CD14-positive monocyte (primary cell): ENCODE results near the gene RBM19. TPM values are rescaled to one million over a fixed set of nuclear protein-coding genes. Genes with fewer than 3 reads are reported as not detected.

Experiments used
- DNase-seq, 3 donors: peaks; one replicate each; pipeline ENCODE4 v3.0.0-alpha.2; 2011 to 2022
- H2AFZ ChIP-seq: 2 replicates; pipeline ENCODE4 v1.6.0; 2012; ENCODE audit warnings: mild to moderate bottlenecking, low read depth, low read length, inconsistent platforms; ENCODE audit not compliant: insufficient read depth, poor library complexity, severe bottlenecking
- H3K27ac ChIP-seq, 2 donors: 1 replicate in 1 of 2; 2 replicates in 1 of 2; pipeline ENCODE4 v1.5.1; 2012 to 2013; ENCODE audit warnings: low read length in 2 of 2, control low read depth in 1 of 2, inconsistent platforms in 1 of 2, low read depth in 1 of 2, mild to moderate bottlenecking in 1 of 2
- H3K27me3 ChIP-seq, 2 donors: one replicate each; pipeline versions ENCODE4 v1.6.0 to v1.6.1; 2011 to 2013; ENCODE audit warnings: low read length in 2 of 2; ENCODE audit not compliant: control insufficient read depth in 2 of 2, insufficient read depth in 2 of 2
- H3K36me3 ChIP-seq, 2 donors: replicated peaks in 1 of 2; 1 replicate in 1 of 2; 2 replicates in 1 of 2; pipeline versions ENCODE4 v1.5.1 to v1.6.1; 2012 to 2013; ENCODE audit warnings: low read length in 2 of 2, control low read depth in 1 of 2, inconsistent platforms in 1 of 2, mild to moderate bottlenecking in 1 of 2; ENCODE audit not compliant: insufficient read depth in 2 of 2, control insufficient read depth in 1 of 2
- H3K4me1 ChIP-seq, 2 donors: 1 replicate in 1 of 2; 2 replicates in 1 of 2; pipeline versions ENCODE4 v1.5.1 to v1.6.1; 2012 to 2013; ENCODE audit warnings: low read length in 2 of 2, control low read depth in 1 of 2, inconsistent platforms in 1 of 2, mild to moderate bottlenecking in 1 of 2, moderate library complexity in 1 of 2; ENCODE audit not compliant: insufficient read depth in 2 of 2, control insufficient read depth in 1 of 2
- H3K4me2 ChIP-seq: replicated peaks from 2 replicates; pipeline ENCODE3; 2012; ENCODE audit warnings: low read length, moderate library complexity, mild to moderate bottlenecking; ENCODE audit not compliant: poor library complexity, severe bottlenecking; ENCODE audit errors: extremely low read depth
- H3K4me3 ChIP-seq, 3 experiments: fragments of 200-600 bp in 1 of 3; sonication (generic) in 1 of 3; replicated peaks in 1 of 3; 1 replicate in 2 of 3; 2 replicates in 1 of 3; pipeline ENCODE4 v1.5.1; 2011 to 2013; ENCODE audit warnings: low read length in 3 of 3, mild to moderate bottlenecking in 3 of 3, control low read depth in 2 of 3, low read depth in 2 of 3, inconsistent platforms in 1 of 3, moderate library complexity in 1 of 3
- H3K79me2 ChIP-seq: 2 replicates; pipeline ENCODE4 v1.6.0; 2012; ENCODE audit warnings: mild to moderate bottlenecking, control low read depth, inconsistent platforms, low read length, moderate library complexity; ENCODE audit not compliant: insufficient read depth
- H3K9ac ChIP-seq: 2 replicates; pipeline ENCODE4 v1.6.0; 2017; ENCODE audit warnings: low read length, mild to moderate bottlenecking; ENCODE audit not compliant: insufficient read depth, poor library complexity, severe bottlenecking
- H3K9me3 ChIP-seq, 2 donors: replicated peaks in 1 of 2; 1 replicate in 1 of 2; 2 replicates in 1 of 2; pipeline versions ENCODE4 v1.5.1 to v1.6.1; 2012 to 2013; ENCODE audit warnings: low read length in 2 of 2, control low read depth in 1 of 2; ENCODE audit not compliant: control insufficient read depth in 1 of 2, insufficient read depth in 1 of 2
- H4K20me1 ChIP-seq: 2 replicates; pipeline ENCODE4 v1.6.0; 2012; ENCODE audit warnings: mild to moderate bottlenecking, low read length, control low read depth, moderate library complexity; ENCODE audit not compliant: insufficient read depth
- H3K27ac Mint-ChIP-seq, 7 donors: one replicate each; pipeline ENCODE4 v1.8.0; 2020; ENCODE audit warnings: mild to moderate bottlenecking in 7 of 7, mixed read lengths in 7 of 7, moderate library complexity in 6 of 7, inconsistent platforms in 2 of 7
- H3K27me3 Mint-ChIP-seq, 3 donors: one replicate each; pipeline ENCODE4 v1.8.0; 2021 to 2022; ENCODE audit warnings: low read depth in 3 of 3, mild to moderate bottlenecking in 3 of 3, mixed read lengths in 3 of 3, moderate library complexity in 3 of 3, inconsistent platforms in 1 of 3
- H3K36me3 Mint-ChIP-seq, 2 donors: one replicate each; pipeline ENCODE4 v1.8.0; 2020; ENCODE audit warnings: mixed read lengths in 2 of 2, inconsistent platforms in 1 of 2, mild to moderate bottlenecking in 1 of 2
- H3K4me1 Mint-ChIP-seq: one replicate; pipeline ENCODE4 v1.8.0; 2020; ENCODE audit warnings: mild to moderate bottlenecking, mixed read lengths
- H3K4me3 Mint-ChIP-seq, 2 donors: one replicate each; pipeline ENCODE4 v1.8.0; 2020; ENCODE audit warnings: mild to moderate bottlenecking in 2 of 2, mixed read lengths in 2 of 2, moderate library complexity in 1 of 2
- H3K9me3 Mint-ChIP-seq, 7 donors: one replicate each; pipeline ENCODE4 v1.8.0; 2020 to 2022; ENCODE audit warnings: mixed read lengths in 7 of 7, mild to moderate bottlenecking in 6 of 7, moderate library complexity in 6 of 7, inconsistent platforms in 2 of 7
- CTCF ChIP-seq: fragments of 200-600 bp; IDR thresholded peaks from one replicate; pipeline ENCODE4 v1.8.0; 2022; ENCODE audit warnings: antibody characterized with exemption, mild to moderate bottlenecking
- WGBS: methylation state at CpG from one replicate; pipeline ENCODE4 v1.1.5; 2013; ENCODE audit warnings: missing lambda C conversion rate; ENCODE audit not compliant: insufficient coverage; 5-methylcytosine and 5-hydroxymethylcytosine counted together
- intact Hi-C, 2 donors: fragments of 100-400 bp; cut with micrococcal nuclease; formaldehyde crosslinking; loops; one replicate each; pipeline versions ENCODE4 v1.15.0 to v1.15.1; 2023
- polyA plus RNA-seq, 3 donors: library from polyadenylated mRNA; depleted of rRNA in 1 of 3; unstranded in 2 of 3; stranded (reverse) in 1 of 3; fragments of 300-500 nt in 2 of 3; fragments of >200 nt in 1 of 3; fragmentation: Illumina TruSeq in 2 of 3; gene quantifications; 1 replicate in 2 of 3; 2 replicates in 1 of 3; pipeline ENCODE4 v1.2.3, GENCODE V29; 2012 to 2021

RBM19 gene
- polyA plus RNA-seq, 3 donors, result 2.1 to 30.4 (median 2.2) TPM

- H3K4me3 ChIP-seq, result no peak overlapping the region
- DNase-seq, result no peak
- no peak overlapping the region for H3K4me3 Mint-ChIP-seq
- H3K4me2 ChIP-seq, result no peak overlapping the region
- no peaks in the 10 kb centered on the region for H3K9me3 ChIP-seq
- TF ChIP-seq CTCF, result no peak
- intact Hi-C loops, result no loop called here
- no peak overlapping the region for H3K9ac ChIP-seq
- H3K27me3 ChIP-seq, result no peaks in the 10 kb centered on the region
- H3K36me3 ChIP-seq, result peaks cover 82 to 98% of the 10 kb centered on the region in 2 donors
- H2AFZ ChIP-seq, result no peak overlapping the region
- H3K27ac Mint-ChIP-seq, result no peak overlapping the region
- peaks cover 0 to 1% (median 0%) of the 10 kb centered on the region in 7 donors for H3K9me3 Mint-ChIP-seq
- H3K79me2 ChIP-seq, result no peaks in the 10 kb centered on the region
- WGBS, result no CpG with 5 or more reads among the region's 5 CpGs
- no peaks in the 10 kb centered on the region for H3K4me1 Mint-ChIP-seq
- H4K20me1 ChIP-seq, result no peaks in the 10 kb centered on the region
- no peak overlapping the region for H3K27ac ChIP-seq
- no peaks in the 10 kb centered on the region for H3K27me3 Mint-ChIP-seq
- peaks cover 85 to 87% of the 10 kb centered on the region in 2 donors for H3K36me3 Mint-ChIP-seq
- no peaks in the 10 kb centered on the region for H3K4me1 ChIP-seq
These were observed 27.7 kb downstream of the RBM19 start for GRCh38 chr12:113938471-113938870.

GRCh38 chr12:113936460-113936859, 29.7 kb downstream of the RBM19 start:
- 50% methylated on average over 1 of the region's 1 CpG for WGBS
- no peak overlapping the region for H2AFZ ChIP-seq
- H3K4me1 Mint-ChIP-seq, result no peaks in the 10 kb centered on the region
- H3K9me3 Mint-ChIP-seq, result no peaks in the 10 kb centered on the region
- no peak overlapping the region for H3K27ac ChIP-seq
- no peaks in the 10 kb centered on the region for H3K79me2 ChIP-seq
- H3K4me3 ChIP-seq, result no peak overlapping the region
- no peak overlapping the region for H3K9ac ChIP-seq
- no peaks in the 10 kb centered on the region for H3K4me1 ChIP-seq
- peaks cover 74 to 98% of the 10 kb centered on the region in 2 donors for H3K36me3 ChIP-seq
- H3K4me2 ChIP-seq, result no peak overlapping the region
- H3K36me3 Mint-ChIP-seq, result peaks cover 77 to 86% of the 10 kb centered on the region in 2 donors
- H3K27ac Mint-ChIP-seq, result peak overlapping the region in 1 of 7 donors; percentile 25
- H4K20me1 ChIP-seq, result no peaks in the 10 kb centered on the region
- peaks cover 0 to 1% (median 0%) of the 10 kb centered on the region in 3 donors for H3K27me3 Mint-ChIP-seq
- no peaks in the 10 kb centered on the region for H3K9me3 ChIP-seq
- TF ChIP-seq CTCF, result no peak
- intact Hi-C loops, result no loop called here
- no peaks in the 10 kb centered on the region for H3K27me3 ChIP-seq
- H3K4me3 Mint-ChIP-seq, result no peak overlapping the region
- DNase-seq, result no peak
